ENCODE results near the gene TFPI2.

DNA sequence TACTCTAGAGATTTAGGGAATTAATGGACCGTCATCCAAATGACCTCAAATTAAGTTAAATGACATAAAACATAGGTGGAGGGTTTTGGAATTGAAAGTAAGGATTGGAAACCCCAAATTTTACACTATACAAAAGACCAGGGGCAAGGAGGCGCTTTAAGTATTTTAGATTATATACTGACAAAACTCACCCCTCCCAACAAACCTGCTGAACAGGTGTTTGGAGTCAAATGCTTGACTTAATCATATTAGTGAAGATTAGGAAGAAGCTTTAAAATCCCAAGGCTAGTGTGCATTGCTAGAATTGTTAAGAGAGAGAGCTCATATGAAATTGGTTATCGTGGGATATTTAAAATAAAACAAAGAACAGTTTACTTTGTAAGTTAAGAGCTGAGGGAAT is 15.7 kb upstream of the TFPI2 start, which contains the start of gene GNGT1:
- no peak for TF ChIP-seq POLR2A (IDR thresholded peaks at IDR 0.05; ENCODE audit: low read depth, low read length)
- no peak for TF ChIP-seq TAF1 (IDR thresholded peaks at IDR 0.05; ENCODE audit: low read depth, low read length)
- no peak for TF ChIP-seq POLR2AphosphoS5 (IDR thresholded peaks at IDR 0.05; ENCODE audit: low read depth, low read length)
- TF ChIP-seq SPI1 (IDR thresholded peaks at IDR 0.05; ENCODE audit: low read depth, low read length) = no peak
- TF ChIP-seq PAX5 (IDR thresholded peaks at IDR 0.05; ENCODE audit: insufficient read depth, low read length, severe bottlenecking) = no peak

Data from GM12891 (cell line).